ELR (cell line): ENCODE results near the gene FILIP1.
A peak's percentile ranks its signal among the peaks of the same experiment; 100 is the strongest.

Source experiments
- DNase-seq: peaks from one replicate; pipeline ENCODE4 v3.0.0-alpha.2; 2015; ENCODE audit warnings: low read depth

The FILIP1 gene

DNA sequence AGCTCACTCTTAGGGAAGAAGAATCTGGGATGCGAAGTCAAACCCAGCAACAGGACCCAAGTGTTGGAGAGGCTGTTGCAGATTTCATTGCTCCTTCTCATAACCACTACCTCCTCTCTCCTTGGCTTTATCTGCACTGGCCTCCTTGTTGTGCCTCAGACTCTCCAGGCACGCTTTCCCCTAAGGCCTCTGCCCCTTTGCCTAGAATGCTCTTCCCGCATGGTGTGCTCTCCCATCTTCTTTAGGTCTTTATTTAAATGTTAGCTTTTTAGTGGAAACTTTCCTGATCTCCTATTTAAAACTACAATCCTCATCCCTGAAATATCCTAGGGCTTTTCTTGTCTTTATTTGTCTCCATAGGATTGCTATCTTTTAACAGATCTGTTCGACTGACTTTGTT is 114.1 kb downstream of the FILIP1 start:
- no peak for DNase-seq

GRCh38 chr6:75378101-75378500 is 115.5 kb downstream of the FILIP1 start:
- no peak for DNase-seq

DNA sequence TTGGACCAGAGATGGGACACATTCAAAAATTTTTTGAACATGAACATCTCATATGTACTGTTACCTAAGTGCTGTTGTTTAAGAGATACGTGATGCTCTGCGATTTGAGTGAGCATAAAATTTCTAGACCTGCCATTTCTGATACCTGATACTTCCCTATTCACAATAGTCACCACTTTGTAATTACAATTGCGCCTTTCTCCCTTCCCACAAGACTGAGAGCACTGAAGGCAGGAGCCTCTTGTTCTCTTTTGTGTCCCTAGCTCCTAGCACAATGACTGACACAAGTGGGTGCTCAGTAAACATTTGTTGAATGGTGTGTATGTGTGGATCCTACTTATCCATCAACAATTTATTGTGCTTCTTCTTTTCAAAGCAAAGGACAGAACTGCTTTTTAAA is 116.2 kb downstream of the FILIP1 start:
- DNase-seq, result no peak

- peak; percentile 83 for DNase-seq
Measured at GRCh38 chr6:75376347-75377024, 117.1 kb downstream of the FILIP1 start.

- DNase-seq, result no peak
Measured at GRCh38 chr6:75374961-75375400, 118.6 kb downstream of the FILIP1 start.

DNA sequence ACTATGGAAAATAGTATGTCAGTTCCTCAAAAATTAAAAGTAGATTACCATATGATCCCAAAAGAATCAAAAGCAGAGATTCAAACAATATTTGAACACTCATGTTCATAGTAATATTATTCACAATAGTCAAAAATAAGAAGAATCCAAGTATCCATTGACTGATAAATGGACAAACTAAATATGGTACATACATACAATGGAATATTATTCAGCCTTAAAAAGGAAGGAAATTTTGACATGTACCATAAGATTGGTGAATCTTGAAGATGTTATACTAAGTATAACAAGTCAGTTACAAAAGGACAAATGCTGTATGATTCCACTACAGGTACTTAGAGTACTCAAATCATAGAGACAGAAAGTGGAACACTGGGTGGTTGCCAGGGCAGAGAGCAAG is 120.7 kb downstream of the FILIP1 start:
- no peak for DNase-seq

GRCh38 chr6:75370011-75370410 is 123.6 kb downstream of the FILIP1 start:
- no peak for DNase-seq

- DNase-seq, result no peak
Measured at GRCh38 chr6:75368864-75369402, 124.7 kb downstream of the FILIP1 start.

- DNase-seq, result peak; percentile 50
Measured at GRCh38 chr6:75368151-75368779, 125.3 kb downstream of the FILIP1 start.

- DNase-seq, result peak; percentile 26
Measured at GRCh38 chr6:75363304-75363703, 130.3 kb downstream of the FILIP1 start.

DNA sequence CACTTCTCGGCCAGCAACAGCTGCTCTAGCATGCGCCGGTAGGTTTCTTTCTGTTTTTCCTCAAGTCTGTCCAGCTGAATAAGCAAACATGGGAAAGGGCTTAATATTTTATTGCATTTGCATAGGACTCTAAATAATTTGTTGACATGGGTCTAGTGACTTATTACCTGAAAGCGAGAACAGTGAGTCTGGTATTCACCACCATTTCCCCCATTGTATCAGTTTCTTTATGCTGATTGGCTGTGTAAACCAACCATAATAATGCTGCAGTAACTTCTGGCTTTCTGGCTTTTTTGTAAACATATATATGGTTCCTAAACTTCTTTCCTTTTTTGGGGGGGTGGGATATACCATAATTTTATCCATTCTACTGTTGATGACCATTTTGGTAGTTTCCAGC is 140.0 kb downstream of the FILIP1 start:
- no peak for DNase-seq

GRCh38 chr6:75351570-75351969 is 142.0 kb downstream of the FILIP1 start:
- DNase-seq, result no peak

GRCh38 chr6:75350808-75351207 is 142.8 kb downstream of the FILIP1 start:
- no peak for DNase-seq

- no peak for DNase-seq
Measured at GRCh38 chr6:75350156-75350555, 143.4 kb downstream of the FILIP1 start.

- DNase-seq, result peak; percentile 48
Measured at GRCh38 chr6:75349262-75349984, 144.2 kb downstream of the FILIP1 start.

DNA sequence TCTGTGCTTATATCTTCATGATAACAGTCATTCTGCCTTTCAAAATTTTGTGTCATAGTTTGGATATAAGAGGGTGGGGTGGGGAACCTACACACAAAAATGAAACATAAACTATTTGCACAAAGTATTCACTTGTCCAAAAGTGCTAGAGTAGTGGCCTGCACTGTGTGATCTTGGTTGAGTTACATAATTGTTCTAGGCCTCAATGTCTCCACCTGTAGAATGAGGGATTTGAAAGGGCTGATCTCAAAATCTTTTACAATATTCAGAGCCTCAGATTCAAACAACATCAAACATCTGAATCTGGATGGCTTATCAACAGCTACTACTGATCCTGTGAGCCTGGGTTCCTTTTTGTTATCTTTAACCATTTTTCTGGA is 144.7 kb downstream of the FILIP1 start:
- no peak for DNase-seq

- DNase-seq, result no peak
Measured at GRCh38 chr6:75347898-75348610, 145.5 kb downstream of the FILIP1 start.

- no peak for DNase-seq
Measured at GRCh38 chr6:75345413-75345812, 148.2 kb downstream of the FILIP1 start.

- DNase-seq, result no peak
Measured at GRCh38 chr6:75344455-75344854, 149.1 kb downstream of the FILIP1 start.

GRCh38 chr6:75344021-75344420 is 149.6 kb downstream of the FILIP1 start:
- no peak for DNase-seq

DNA sequence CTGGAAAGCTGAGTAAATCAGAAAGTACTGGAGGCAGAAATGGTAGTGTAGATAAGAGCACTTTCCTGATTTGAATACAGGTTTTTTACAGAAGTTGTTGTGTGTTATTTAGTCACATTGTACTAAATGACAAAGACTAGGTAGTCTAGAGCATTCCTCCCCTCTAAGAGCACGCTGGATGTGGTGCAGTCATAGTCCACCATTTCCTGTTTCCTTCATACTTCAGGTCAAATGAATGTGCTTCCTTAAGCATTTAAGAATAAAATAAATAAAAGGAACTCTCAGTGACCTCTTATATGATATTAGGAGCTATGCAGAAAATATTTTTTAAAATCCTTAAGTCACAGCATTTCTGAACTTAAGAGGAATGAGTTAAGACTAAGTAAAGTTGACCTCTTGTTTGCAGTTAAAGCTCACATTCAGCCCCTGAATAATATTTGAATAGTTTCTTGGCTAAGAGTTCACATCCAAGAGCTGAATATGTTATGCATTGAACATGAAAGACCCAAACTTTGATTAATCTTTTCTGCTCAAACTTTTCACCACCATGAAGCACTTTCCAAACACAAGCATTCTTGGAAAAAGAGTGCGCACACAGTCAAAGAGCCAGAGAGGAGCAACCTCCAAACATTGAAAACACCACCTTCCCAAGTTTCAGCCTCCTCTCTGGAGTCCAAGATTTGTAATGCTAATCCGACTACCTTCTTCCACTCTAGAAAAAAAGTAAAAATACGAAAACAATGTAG is 155.6 kb downstream of the FILIP1 start:
- peak; percentile 55 for DNase-seq
